GM18861 (cell line): Measurements from ENCODE around the gene ROR2.
A peak's percentile ranks its signal among the peaks of the same experiment; 100 is the strongest.

ENCODE experiments used
- ATAC-seq: cut with Tn5 transposase; IDR thresholded peaks from one replicate; pipeline ENCODE4 v1.9.1; 2021; ENCODE audit not compliant: unreplicated experiment

The ROR2 gene

GRCh38 chr9:91693226-91693625, 256.8 kb downstream of the ROR2 start:
- no peak for ATAC-seq

GRCh38 chr9:91690540-91691249, 259.3 kb downstream of the ROR2 start:
- ATAC-seq: no peak

- ATAC-seq: no peak
Measured at GRCh38 chr9:91689006-91689405, 261.0 kb downstream of the ROR2 start.

- no peak for ATAC-seq
Measured at GRCh38 chr9:91683269-91683668, 266.8 kb downstream of the ROR2 start.

- ATAC-seq: no peak
Measured at GRCh38 chr9:91682806-91683205, 267.2 kb downstream of the ROR2 start.

GRCh38 chr9:91681461-91682305, 268.3 kb downstream of the ROR2 start:
- peak; percentile 62 for ATAC-seq

GRCh38 chr9:91680998-91681397, 269.0 kb downstream of the ROR2 start:
- no peak for ATAC-seq

- no peak for ATAC-seq
Measured at GRCh38 chr9:91680106-91680505, 269.9 kb downstream of the ROR2 start.

- no peak for ATAC-seq
Measured at GRCh38 chr9:91678807-91679580, 271.0 kb downstream of the ROR2 start.

- no peak for ATAC-seq
Measured at GRCh38 chr9:91677822-91678436, 272.1 kb downstream of the ROR2 start.

GRCh38 chr9:91677331-91677730, 272.7 kb downstream of the ROR2 start:
- no peak for ATAC-seq

- ATAC-seq: no peak
Measured at GRCh38 chr9:91676046-91676445, 274.0 kb downstream of the ROR2 start.

GRCh38 chr9:91664663-91665062, 285.4 kb downstream of the ROR2 start:
- no peak for ATAC-seq

GRCh38 chr9:91663858-91664257, 286.2 kb downstream of the ROR2 start:
- ATAC-seq: no peak

- no peak for ATAC-seq
Measured at GRCh38 chr9:91661451-91661850, 288.6 kb downstream of the ROR2 start.

- ATAC-seq: no peak
Measured at GRCh38 chr9:91660521-91660920, 289.5 kb downstream of the ROR2 start.

GRCh38 chr9:91659529-91660495, 290.2 kb downstream of the ROR2 start:
- no peak for ATAC-seq

GRCh38 chr9:91658513-91659105, 291.4 kb downstream of the ROR2 start:
- no peak for ATAC-seq

GRCh38 chr9:91657501-91657900, 292.5 kb downstream of the ROR2 start:
- no peak for ATAC-seq

- no peak for ATAC-seq
Measured at GRCh38 chr9:91655658-91656057, 294.4 kb downstream of the ROR2 start.
